ENCODE measurements around the gene COG5. TPM values are rescaled to one million over a fixed set of nuclear protein-coding genes. Genes with fewer than 3 reads are reported as not detected.

Gene COG5
- total RNA-seq, 2 experiments from 2014 or later, result 34.1 to 35.5 TPM

- ATAC-seq (no peak), DNase-seq (no peak)
- CTCF ChIA-PET, result no interaction called here
- Mint-ChIP-seq H3K4me3 (no peak overlapping the region), H3K27me3 (no peaks in the 10 kb centered on the region), H3K9me3 (ENCODE audit: low read depth) (peaks cover 8% of the 10 kb centered on the region), H3K27ac (no peak overlapping the region), H3K36me3 (ENCODE audit: low read depth) (peaks cover 20% of the 10 kb centered on the region), H3K4me1 (peaks cover 2% of the 10 kb centered on the region)
- intact Hi-C loops (cut with DNase I, micrococcal nuclease), result no loop called here
- POLR2A ChIA-PET, result no interaction called here
Observed at GRCh38 chr7:107430057-107430456, 133.7 kb downstream of the COG5 start.

- Mint-ChIP-seq H3K27me3 (no peaks in the 10 kb centered on the region), H3K4me1 (peaks cover 2% of the 10 kb centered on the region), H3K36me3 (ENCODE audit: low read depth) (peaks cover 15% of the 10 kb centered on the region), H3K27ac (no peak overlapping the region), H3K9me3 (ENCODE audit: low read depth) (peaks cover 6% of the 10 kb centered on the region), H3K4me3 (no peak overlapping the region)
- ChIA-PET POLR2A (no interaction called here), CTCF (no interaction called here)
- DNase-seq (no peak), ATAC-seq (no peak)
- intact Hi-C loops (cut with DNase I, micrococcal nuclease), result no loop called here
Observed at GRCh38 chr7:107428642-107429041, 135.1 kb downstream of the COG5 start.

- POLR2A ChIA-PET, result no interaction called here
- H3K4me3 Mint-ChIP-seq, result no peak overlapping the region
- intact Hi-C loops (cut with DNase I, micrococcal nuclease), result no loop called here
- H3K27me3 Mint-ChIP-seq, result no peaks in the 10 kb centered on the region
- ATAC-seq (no peak), DNase-seq (no peak)
- peaks cover 2% of the 10 kb centered on the region for H3K4me1 Mint-ChIP-seq
- H3K36me3 Mint-ChIP-seq (ENCODE audit: low read depth), result peaks cover 12% of the 10 kb centered on the region
- H3K27ac Mint-ChIP-seq, result no peak overlapping the region
- CTCF ChIA-PET, result no interaction called here
- peaks cover 4% of the 10 kb centered on the region for H3K9me3 Mint-ChIP-seq (ENCODE audit: low read depth)
Observed at GRCh38 chr7:107427462-107427861, 136.3 kb downstream of the COG5 start.

GRCh38 chr7:107414198-107414597, 149.5 kb downstream of the COG5 start:
- Mint-ChIP-seq H3K4me1 (peaks cover 3% of the 10 kb centered on the region), H3K9me3 (ENCODE audit: low read depth) (no peaks in the 10 kb centered on the region), H3K36me3 (ENCODE audit: low read depth) (peaks cover 16% of the 10 kb centered on the region), H3K4me3 (no peak overlapping the region), H3K27ac (no peak overlapping the region), H3K27me3 (no peaks in the 10 kb centered on the region)
- ATAC-seq, result no peak
- no peak for DNase-seq
- POLR2A ChIA-PET, result no interaction called here
- intact Hi-C loops (cut with DNase I, micrococcal nuclease), result no loop called here
- CTCF ChIA-PET, result no interaction called here

- ChIA-PET CTCF (no interaction called here), POLR2A (interaction anchor here (0.5 to 0.6 kb wide), 2 partner anchors 369 to 642 kb away, joined by 3 read pairs; no protein-coding TSS in a partner anchor)
- ATAC-seq, result peak; percentile 44
- DNase-seq, result no peak
- Mint-ChIP-seq H3K4me3 (no peak overlapping the region), H3K27ac (no peak overlapping the region), H3K4me1 (peaks cover 13% of the 10 kb centered on the region), H3K9me3 (ENCODE audit: low read depth) (peaks cover 2% of the 10 kb centered on the region), H3K36me3 (ENCODE audit: low read depth) (peaks cover 31% of the 10 kb centered on the region), H3K27me3 (no peaks in the 10 kb centered on the region)
- intact Hi-C loops (cut with DNase I, micrococcal nuclease), result no loop called here
Observed at GRCh38 chr7:107408349-107408748, 155.4 kb downstream of the COG5 start.

- peaks cover 11% of the 10 kb centered on the region for H3K4me1 Mint-ChIP-seq
- no peak overlapping the region for H3K4me3 Mint-ChIP-seq
- ChIA-PET CTCF (no interaction called here), POLR2A (no interaction called here)
- no peak overlapping the region for H3K27ac Mint-ChIP-seq
- peaks cover 33% of the 10 kb centered on the region for H3K36me3 Mint-ChIP-seq (ENCODE audit: low read depth)
- intact Hi-C loops (cut with DNase I, micrococcal nuclease), result no loop called here
- DNase-seq (no peak), ATAC-seq (no peak)
- no peaks in the 10 kb centered on the region for H3K27me3 Mint-ChIP-seq
- H3K9me3 Mint-ChIP-seq (ENCODE audit: low read depth), result peaks cover 2% of the 10 kb centered on the region
Observed at GRCh38 chr7:107405559-107405958, 158.2 kb downstream of the COG5 start.

- intact Hi-C loops (cut with DNase I, micrococcal nuclease), result no loop called here
- CTCF ChIA-PET, result no interaction called here
- peaks cover 2% of the 10 kb centered on the region for H3K9me3 Mint-ChIP-seq (ENCODE audit: low read depth)
- POLR2A ChIA-PET, result no interaction called here
- peak overlapping the region; percentile 26 for H3K27ac Mint-ChIP-seq
- no peaks in the 10 kb centered on the region for H3K27me3 Mint-ChIP-seq
- H3K4me1 Mint-ChIP-seq, result peaks cover 11% of the 10 kb centered on the region
- H3K4me3 Mint-ChIP-seq, result no peak overlapping the region
- DNase-seq, result no peak
- no peak for ATAC-seq
- H3K36me3 Mint-ChIP-seq (ENCODE audit: low read depth), result peaks cover 31% of the 10 kb centered on the region
Observed at GRCh38 chr7:107404740-107405537, 158.8 kb downstream of the COG5 start.

GRCh38 chr7:107398161-107398560, 165.6 kb downstream of the COG5 start:
- CTCF ChIA-PET, result no interaction called here
- POLR2A ChIA-PET, result no interaction called here
- no peaks in the 10 kb centered on the region for H3K27me3 Mint-ChIP-seq
- no peaks in the 10 kb centered on the region for H3K4me1 Mint-ChIP-seq
- H3K27ac Mint-ChIP-seq, result no peak overlapping the region
- DNase-seq (no peak), ATAC-seq (no peak)
- peaks cover 2% of the 10 kb centered on the region for H3K9me3 Mint-ChIP-seq (ENCODE audit: low read depth)
- intact Hi-C loops (cut with DNase I, micrococcal nuclease), result no loop called here
- H3K36me3 Mint-ChIP-seq (ENCODE audit: low read depth), result peaks cover 16% of the 10 kb centered on the region
- no peak overlapping the region for H3K4me3 Mint-ChIP-seq

GRCh38 chr7:107396990-107397389, 166.7 kb downstream of the COG5 start:
- POLR2A ChIA-PET, result no interaction called here
- ATAC-seq (peak; percentile 71), DNase-seq (peak; percentile 18)
- Mint-ChIP-seq H3K36me3 (ENCODE audit: low read depth) (peaks cover 13% of the 10 kb centered on the region), H3K4me3 (no peak overlapping the region), H3K9me3 (ENCODE audit: low read depth) (peaks cover 2% of the 10 kb centered on the region), H3K27me3 (no peaks in the 10 kb centered on the region), H3K4me1 (no peaks in the 10 kb centered on the region), H3K27ac (no peak overlapping the region)
- CTCF ChIA-PET, result no interaction called here
- intact Hi-C loops (cut with DNase I, micrococcal nuclease), result no loop called here

- ChIA-PET CTCF (no interaction called here), POLR2A (no interaction called here)
- H3K27ac Mint-ChIP-seq, result no peak overlapping the region
- H3K4me1 Mint-ChIP-seq, result no peaks in the 10 kb centered on the region
- intact Hi-C loops (cut with DNase I, micrococcal nuclease), result no loop called here
- peaks cover 2% of the 10 kb centered on the region for H3K9me3 Mint-ChIP-seq (ENCODE audit: low read depth)
- H3K4me3 Mint-ChIP-seq, result no peak overlapping the region
- ATAC-seq (no peak), DNase-seq (no peak)
- H3K27me3 Mint-ChIP-seq, result no peaks in the 10 kb centered on the region
- peaks cover 10% of the 10 kb centered on the region for H3K36me3 Mint-ChIP-seq (ENCODE audit: low read depth)
Observed at GRCh38 chr7:107396081-107396480, 167.6 kb downstream of the COG5 start.

GRCh38 chr7:107394831-107395230, 168.9 kb downstream of the COG5 start:
- ChIA-PET POLR2A (no interaction called here), CTCF (interaction anchor here (0.6 kb wide), 1 partner anchor 116 kb away, joined by 3 read pairs; no protein-coding TSS in a partner anchor)
- Mint-ChIP-seq H3K27me3 (no peaks in the 10 kb centered on the region), H3K4me1 (no peaks in the 10 kb centered on the region), H3K27ac (no peak overlapping the region), H3K36me3 (ENCODE audit: low read depth) (peaks cover 8% of the 10 kb centered on the region), H3K9me3 (ENCODE audit: low read depth) (peaks cover 2% of the 10 kb centered on the region), H3K4me3 (no peak overlapping the region)
- intact Hi-C loops (cut with DNase I, micrococcal nuclease), result no loop called here
- ATAC-seq (no peak), DNase-seq (no peak)

GRCh38 chr7:107394276-107394675, 169.4 kb downstream of the COG5 start:
- Mint-ChIP-seq H3K4me1 (no peaks in the 10 kb centered on the region), H3K9me3 (ENCODE audit: low read depth) (no peaks in the 10 kb centered on the region), H3K27ac (no peak overlapping the region), H3K36me3 (ENCODE audit: low read depth) (peaks cover 6% of the 10 kb centered on the region), H3K27me3 (no peaks in the 10 kb centered on the region), H3K4me3 (no peak overlapping the region)
- intact Hi-C loops (cut with DNase I, micrococcal nuclease), result no loop called here
- ChIA-PET POLR2A (no interaction called here), CTCF (interaction anchor here (0.6 kb wide), 1 partner anchor 116 kb away, joined by 3 read pairs; no protein-coding TSS in a partner anchor)
- ATAC-seq (no peak), DNase-seq (no peak)
